ENCODE results near the gene ACTR2.

- TF ChIP-seq CTCF (conservative IDR thresholded peaks at IDR 0.05) = no peak
- no peak for TF ChIP-seq ZFX (IDR thresholded peaks at IDR 0.05)
Observed at GRCh38 chr2:65287364-65287763, 59.7 kb downstream of the ACTR2 start.
